WTC11 (cell line): ENCODE data around the gene CDYL. TPM values are rescaled to one million over a fixed set of nuclear protein-coding genes. Genes with fewer than 3 reads are reported as not detected.

ENCODE experiments used
- ATAC-seq: fragments of 200-7000 bp; cut with Tn5 transposase; 2 replicates; pipeline ENCODE4 v1.10.0; 2021; ENCODE audit warnings: mild to moderate bottlenecking, moderate library complexity
- CTCF ChIA-PET: fragments of 300-600 bp; sonication (Branson Sonifier 250); formaldehyde crosslinking; loops from one replicate; lab custom pipeline; 2021; ENCODE audit warnings: antibody characterized with exemption; lab: Charles Lee
- POLR2A ChIA-PET: fragments of 350-600 bp; sonication (Branson Sonifier 250); formaldehyde crosslinking; loops from one replicate; lab custom pipeline; 2021; ENCODE audit warnings: antibody characterized with exemption; lab: Charles Lee
- DNase-seq: peaks from one replicate; pipeline ENCODE4 v3.0.0; 2021; ENCODE audit warnings: low spot score
- H3K27ac Mint-ChIP-seq: 2 replicates; pipeline ENCODE4 v1.8.0; 2021; ENCODE audit warnings: mixed read lengths
- H3K27me3 Mint-ChIP-seq: 2 replicates; pipeline ENCODE4 v1.8.0; 2021; ENCODE audit warnings: low read depth, mild to moderate bottlenecking, moderate library complexity, mixed read lengths
- H3K36me3 Mint-ChIP-seq: 2 replicates; pipeline ENCODE4 v1.8.0; 2021; ENCODE audit warnings: mixed read lengths
- H3K4me1 Mint-ChIP-seq: 2 replicates; pipeline ENCODE4 v1.8.0; 2022; ENCODE audit warnings: mixed read lengths
- H3K4me3 Mint-ChIP-seq: 2 replicates; pipeline ENCODE4 v1.8.0; 2021; ENCODE audit warnings: mild to moderate bottlenecking, moderate library complexity, mixed read lengths
- H3K9me3 Mint-ChIP-seq: 2 replicates; pipeline ENCODE4 v1.8.0; 2021; ENCODE audit warnings: mixed read lengths
- AR ChIP-seq: fragments of 250-450 bp; sonication (Bioruptor Pico); IDR thresholded peaks from 2 replicates; pipeline ENCODE4 v1.9.0; 2021; ENCODE audit warnings: mild to moderate bottlenecking
- CDX4 ChIP-seq: fragments of 250-450 bp; sonication (Bioruptor Pico); IDR thresholded peaks from 2 replicates; pipeline ENCODE4 v1.9.0; 2021; ENCODE audit warnings: moderate library complexity, mild to moderate bottlenecking, inconsistent platforms, borderline replicate concordance
- E2F1 ChIP-seq: sonication (generic); formaldehyde crosslinking; IDR thresholded peaks from 2 replicates; pipeline ENCODE4 v1.8.0; 2022; ENCODE audit warnings: mild to moderate bottlenecking, missing genetic modification reagents
- E2F5 ChIP-seq: sonication (generic); formaldehyde crosslinking; IDR thresholded peaks from 2 replicates; pipeline ENCODE4 v1.8.1; 2022; ENCODE audit warnings: mild to moderate bottlenecking, moderate library complexity, missing genetic modification reagents
- ERG ChIP-seq: fragments of 250-450 bp; sonication (Bioruptor Pico); IDR thresholded peaks from 2 replicates; pipeline ENCODE4 v1.8.0; 2021; ENCODE audit warnings: mild to moderate bottlenecking
- FOXJ3 ChIP-seq: sonication (generic); formaldehyde crosslinking; IDR thresholded peaks from 2 replicates; pipeline ENCODE4 v1.9.0; 2021; ENCODE audit warnings: missing genetic modification reagents, mild to moderate bottlenecking, borderline replicate concordance
- FOXP4 ChIP-seq: sonication (generic); formaldehyde crosslinking; IDR thresholded peaks from 2 replicates; pipeline ENCODE4 v1.8.0; 2022; ENCODE audit warnings: mild to moderate bottlenecking, missing genetic modification reagents
- MLX ChIP-seq: sonication (generic); formaldehyde crosslinking; IDR thresholded peaks from 2 replicates; pipeline ENCODE4 v1.8.1; 2023; ENCODE audit warnings: mild to moderate bottlenecking, missing genetic modification reagents, moderate library complexity
- MXD4 ChIP-seq: fragments of 250-450 bp; sonication (Bioruptor Pico); IDR thresholded peaks from 2 replicates; pipeline ENCODE4 v1.8.0; 2021; ENCODE audit warnings: mild to moderate bottlenecking, moderate library complexity, borderline replicate concordance
- OVOL2 ChIP-seq: fragments of 250-450 bp; sonication (Bioruptor Pico); IDR thresholded peaks from 2 replicates; pipeline ENCODE4 v1.9.0; 2021; ENCODE audit warnings: mild to moderate bottlenecking, borderline replicate concordance
- SMAD3 ChIP-seq: sonication (generic); formaldehyde crosslinking; IDR thresholded peaks from 2 replicates; pipeline ENCODE4 v1.8.0; 2022; ENCODE audit warnings: missing genetic modification reagents, mild to moderate bottlenecking, borderline replicate concordance
- STAT6 ChIP-seq: sonication (generic); formaldehyde crosslinking; conservative IDR thresholded peaks from 2 replicates; pipeline ENCODE4 v1.8.1; 2023; ENCODE audit warnings: mild to moderate bottlenecking, low read depth, missing genetic modification reagents, moderate library complexity
- ZMAT4 ChIP-seq: fragments of 250-450 bp; sonication (Bioruptor Pico); IDR thresholded peaks from 2 replicates; pipeline ENCODE4 v1.9.0; 2021; ENCODE audit warnings: mild to moderate bottlenecking
- ZNF219 ChIP-seq: sonication (generic); formaldehyde crosslinking; IDR thresholded peaks from 2 replicates; pipeline ENCODE4 v1.8.0; 2023; ENCODE audit warnings: missing genetic modification reagents, mild to moderate bottlenecking, borderline replicate concordance
- ZNF232 ChIP-seq: sonication (generic); formaldehyde crosslinking; IDR thresholded peaks from 2 replicates; pipeline ENCODE4 v1.8.0; 2022; ENCODE audit warnings: mild to moderate bottlenecking, missing genetic modification reagents
- ZNF671 ChIP-seq: fragments of 250-450 bp; sonication (Bioruptor Pico); IDR thresholded peaks from 2 replicates; pipeline ENCODE4 v1.8.0; 2021; ENCODE audit warnings: mild to moderate bottlenecking
- total RNA-seq: library from RNA; stranded (reverse); gene quantifications from 3 replicates; pipeline ENCODE4 v1.2.3, GENCODE V29; 2021

The CDYL gene
- total RNA-seq, 1 experiment from 2014 or later, result 92.0 TPM

GRCh38 chr6:4778086-4778485 lies 1.9 kb downstream of the CDYL start (continued):
- TF ChIP-seq CDX4 (CRISPR knock-in tag) (no peak), MXD4 (no peak)

GRCh38 chr6:4780360-4780812 lies 4.2 kb downstream of the CDYL start:
- Mint-ChIP-seq H3K27me3 (peaks cover 73% of the 10 kb centered on the region), H3K27ac (no peak overlapping the region), H3K9me3 (peaks cover 14% of the 10 kb centered on the region), H3K36me3 (peaks cover 17% of the 10 kb centered on the region), H3K4me3 (no peak overlapping the region), H3K4me1 (peaks cover 62% of the 10 kb centered on the region)
- POLR2A ChIA-PET, result interaction anchor here (0.5 kb wide), 1 partner anchor 15 kb away, joined by 3 read pairs; no protein-coding TSS in a partner anchor
- CTCF ChIA-PET, result interaction anchor here (1.0 to 3.3 kb wide), 2 partner anchors 10 to 124 kb away, joined by 3 to 13 read pairs; no protein-coding TSS in a partner anchor
- TF ChIP-seq ZNF219 (CRISPR knock-in tag), result no peak
- no peak for TF ChIP-seq E2F5
- TF ChIP-seq ZNF671 (CRISPR knock-in tag), result no peak
- no peak for TF ChIP-seq ZNF232
- no peak for TF ChIP-seq AR (CRISPR knock-in tag)
- TF ChIP-seq ZMAT4 (CRISPR knock-in tag), result no peak
- no peak for TF ChIP-seq E2F1 (CRISPR knock-in tag)
- no peak for TF ChIP-seq SMAD3 (CRISPR knock-in tag)
- no peak for TF ChIP-seq ERG
- no peak for TF ChIP-seq MLX
- no peak for TF ChIP-seq OVOL2 (CRISPR knock-in tag)
- no peak for TF ChIP-seq FOXJ3
- TF ChIP-seq FOXP4 (CRISPR knock-in tag), result no peak
- no peak for TF ChIP-seq STAT6 (CRISPR knock-in tag)
- ATAC-seq (no peak), DNase-seq (no peak)
